GM06990 (cell line): ENCODE results near the gene RIT2.

Experiments
- DNase-seq: peaks from one replicate; pipeline ENCODE4 v3.0.0-alpha.2; 2011; ENCODE audit not compliant: insufficient read length; ENCODE audit errors: extremely low read depth
- H3K27me3 ChIP-seq: replicated peaks from 2 replicates; pipeline ENCODE4 v1.6.0; 2011; ENCODE audit warnings: low read length; ENCODE audit not compliant: control insufficient read depth, insufficient read depth
- H3K36me3 ChIP-seq: 2 replicates; pipeline ENCODE4 v1.5.1; 2011; ENCODE audit warnings: low read length; ENCODE audit not compliant: control insufficient read depth, insufficient read depth
- H3K4me3 ChIP-seq: replicated peaks from 2 replicates; pipeline ENCODE4 v1.5.1; 2011; ENCODE audit warnings: low read depth, mild to moderate bottlenecking, control low read depth, low read length
- TF ChIP-seq, protein P1 (sequence below): IDR thresholded peaks from 2 replicates; pipeline ENCODE4 v1.5.1; 2011; ENCODE audit warnings: low read length, control low read depth, mild to moderate bottlenecking, inconsistent platforms; ENCODE audit not compliant: insufficient read depth, poor library complexity, severe bottlenecking

RIT2 gene

DNA sequence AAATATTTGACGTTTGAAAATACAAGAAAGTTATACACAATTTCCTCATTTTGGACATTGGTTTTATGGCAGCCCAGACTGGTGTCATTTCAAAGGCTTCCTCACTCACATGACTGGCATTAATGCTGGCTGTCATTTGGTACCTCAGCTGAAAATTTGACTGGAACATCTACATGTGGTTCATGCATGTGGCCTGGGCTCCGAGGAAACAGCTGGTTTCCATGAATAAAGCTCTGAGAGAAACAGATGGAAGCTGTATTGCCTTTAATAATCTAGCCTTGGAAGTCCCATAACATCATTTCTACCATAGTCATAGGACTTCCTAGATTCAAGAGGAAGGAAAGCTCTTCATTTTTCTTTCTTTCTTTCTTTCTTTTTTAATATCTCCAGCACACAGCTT lies 42.9 kb upstream of the RIT2 start:
- no peaks in the 10 kb centered on the region for H3K27me3 ChIP-seq
- TF ChIP-seq, protein P1, sequence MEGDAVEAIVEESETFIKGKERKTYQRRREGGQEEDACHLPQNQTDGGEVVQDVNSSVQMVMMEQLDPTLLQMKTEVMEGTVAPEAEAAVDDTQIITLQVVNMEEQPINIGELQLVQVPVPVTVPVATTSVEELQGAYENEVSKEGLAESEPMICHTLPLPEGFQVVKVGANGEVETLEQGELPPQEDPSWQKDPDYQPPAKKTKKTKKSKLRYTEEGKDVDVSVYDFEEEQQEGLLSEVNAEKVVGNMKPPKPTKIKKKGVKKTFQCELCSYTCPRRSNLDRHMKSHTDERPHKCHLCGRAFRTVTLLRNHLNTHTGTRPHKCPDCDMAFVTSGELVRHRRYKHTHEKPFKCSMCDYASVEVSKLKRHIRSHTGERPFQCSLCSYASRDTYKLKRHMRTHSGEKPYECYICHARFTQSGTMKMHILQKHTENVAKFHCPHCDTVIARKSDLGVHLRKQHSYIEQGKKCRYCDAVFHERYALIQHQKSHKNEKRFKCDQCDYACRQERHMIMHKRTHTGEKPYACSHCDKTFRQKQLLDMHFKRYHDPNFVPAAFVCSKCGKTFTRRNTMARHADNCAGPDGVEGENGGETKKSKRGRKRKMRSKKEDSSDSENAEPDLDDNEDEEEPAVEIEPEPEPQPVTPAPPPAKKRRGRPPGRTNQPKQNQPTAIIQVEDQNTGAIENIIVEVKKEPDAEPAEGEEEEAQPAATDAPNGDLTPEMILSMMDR = no peak
- H3K4me3 ChIP-seq = no peak overlapping the region

GRCh38 chr18:43155842-43156241 lies 40.4 kb upstream of the RIT2 start:
- Histone ChIP-seq H3K36me3 (no peaks in the 10 kb centered on the region), H3K27me3 (no peaks in the 10 kb centered on the region), H3K4me3 (no peak overlapping the region)
- no peak for DNase-seq
- TF ChIP-seq, protein P1 = no peak

More for the DNA sequence above, 42.9 kb upstream of the RIT2 start:
- no peaks in the 10 kb centered on the region for H3K36me3 ChIP-seq
- DNase-seq = no peak

- TF ChIP-seq, protein P1 = no peak
- DNase-seq = no peak
- Histone ChIP-seq H3K27me3 (no peaks in the 10 kb centered on the region), H3K36me3 (no peaks in the 10 kb centered on the region), H3K4me3 (no peak overlapping the region)
Observed at GRCh38 chr18:43148231-43148630, 32.7 kb upstream of the RIT2 start.

DNA sequence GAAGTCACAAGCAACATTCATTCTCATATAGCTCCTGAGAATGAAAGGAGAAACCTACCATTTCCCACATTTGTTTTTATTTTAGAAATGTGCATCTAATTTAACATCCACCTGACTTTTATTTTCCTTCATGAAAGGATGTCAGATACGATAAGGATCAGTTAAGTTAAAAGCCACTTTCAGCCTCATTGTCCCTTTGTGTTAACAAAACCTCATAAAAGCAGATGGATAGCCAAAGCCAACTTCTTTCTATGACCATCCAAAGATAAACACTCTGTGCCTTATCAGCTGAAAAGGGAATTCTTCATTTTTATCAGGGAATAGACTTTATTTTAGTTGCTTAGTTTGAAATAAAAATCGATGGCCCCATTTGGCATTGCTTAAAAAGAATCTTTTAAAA lies 25.7 kb upstream of the RIT2 start:
- Histone ChIP-seq H3K27me3 (no peaks in the 10 kb centered on the region), H3K4me3 (no peak overlapping the region), H3K36me3 (no peaks in the 10 kb centered on the region)
- TF ChIP-seq, protein P1 = no peak
- no peak for DNase-seq

DNA sequence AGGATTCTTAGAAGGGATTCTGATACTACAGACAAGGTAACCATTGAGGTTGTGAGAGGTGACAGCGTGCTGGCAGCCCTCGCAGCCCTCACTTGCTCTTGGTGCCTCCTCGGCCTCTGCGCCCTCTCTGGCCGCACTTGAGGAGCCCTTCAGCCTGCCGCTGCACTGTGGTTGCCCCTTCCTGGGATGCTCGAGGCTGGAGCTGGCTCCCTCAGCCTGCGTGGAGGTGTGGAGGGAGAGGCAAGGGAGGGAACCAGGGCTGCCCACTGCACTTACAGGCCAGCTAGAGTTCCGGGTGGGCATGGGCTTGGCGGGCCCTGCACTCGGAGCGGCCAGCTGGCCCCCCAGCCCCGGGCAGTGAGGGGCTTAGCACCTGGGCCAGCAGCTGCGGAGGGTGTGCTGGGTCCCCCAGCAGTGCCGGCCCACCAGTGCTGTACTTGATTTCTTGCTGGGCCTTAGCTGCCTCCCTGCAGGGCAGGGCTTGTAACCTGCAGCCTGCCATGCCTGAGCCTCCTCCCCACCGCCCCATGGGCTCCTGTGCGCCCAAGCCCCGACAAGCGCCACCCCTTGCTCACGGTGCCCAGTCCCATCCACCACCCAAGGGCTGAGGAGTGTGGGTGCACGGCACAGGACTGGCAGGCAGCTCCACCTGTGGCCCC lies 23.9 kb upstream of the RIT2 start:
- Histone ChIP-seq H3K36me3 (no peaks in the 10 kb centered on the region), H3K27me3 (no peaks in the 10 kb centered on the region), H3K4me3 (no peak overlapping the region)
- TF ChIP-seq, protein P1 = no peak
- DNase-seq = no peak

GRCh38 chr18:43134876-43135275 lies 19.4 kb upstream of the RIT2 start:
- Histone ChIP-seq H3K36me3 (no peaks in the 10 kb centered on the region), H3K4me3 (no peak overlapping the region), H3K27me3 (no peaks in the 10 kb centered on the region)
- no peak for DNase-seq
- TF ChIP-seq, protein P1 = no peak
